HG03575 (cell line): ENCODE results near the gene RNF166.
"Not testable (repeated sequence)": the region's sequence is repeated elsewhere in the genome, so short reads cannot be mapped to it uniquely, and the experiment has no call there.

ENCODE experiments used
- ATAC-seq: cut with Tn5 transposase; IDR thresholded peaks from one replicate; pipeline ENCODE4 v1.9.1; 2021; ENCODE audit not compliant: unreplicated experiment, insufficient number of reproducible peaks, low FRiP score; ENCODE audit errors: extremely low read depth

RNF166 gene

GRCh38 chr16:88685156-88686061, 20.8 kb downstream of the RNF166 start:
- ATAC-seq = no peak

GRCh38 chr16:88684569-88685155, 21.5 kb downstream of the RNF166 start:
- ATAC-seq = no peak

GRCh38 chr16:88681709-88682451, 24.3 kb downstream of the RNF166 start:
- no peak for ATAC-seq

- no peak for ATAC-seq
Observed at GRCh38 chr16:88681084-88681680, 25.0 kb downstream of the RNF166 start.

- ATAC-seq = no peak
Observed at GRCh38 chr16:88680554-88681083, 25.6 kb downstream of the RNF166 start.

- ATAC-seq = no peak
Observed at GRCh38 chr16:88678224-88678979, 27.8 kb downstream of the RNF166 start.

- ATAC-seq = no peak
Observed at GRCh38 chr16:88677721-88678120, 28.5 kb downstream of the RNF166 start.

- no peak for ATAC-seq
Observed at GRCh38 chr16:88676502-88677242, 29.5 kb downstream of the RNF166 start.

- ATAC-seq = no peak
Observed at GRCh38 chr16:88673716-88674379, 32.4 kb downstream of the RNF166 start.

- ATAC-seq = no peak
Observed at GRCh38 chr16:88672776-88673175, 33.4 kb downstream of the RNF166 start.

- ATAC-seq = no peak
Observed at GRCh38 chr16:88671806-88672205, 34.4 kb downstream of the RNF166 start.

GRCh38 chr16:88669980-88670379, 36.2 kb downstream of the RNF166 start:
- ATAC-seq = no peak

- not testable (repeated sequence) for ATAC-seq
Observed at GRCh38 chr16:88669493-88669892, 36.7 kb downstream of the RNF166 start.

- no peak for ATAC-seq
Observed at GRCh38 chr16:88667461-88667860, 38.7 kb downstream of the RNF166 start.

- ATAC-seq = no peak
Observed at GRCh38 chr16:88665570-88665969, 40.6 kb downstream of the RNF166 start.

GRCh38 chr16:88665148-88665547, 41.1 kb downstream of the RNF166 start:
- no peak for ATAC-seq

GRCh38 chr16:88662843-88663606, 43.2 kb downstream of the RNF166 start, which contains the start of gene MVD:
Gene MVD (minus strand): TSS chr16:88663091. CDS start chr16:88663080, 11 bp downstream.
- ATAC-seq = peak; percentile 60
